RWPE1 (cell line): Measurements from ENCODE around the gene UNC79.

Experiments
- CTCF ChIA-PET: fragments of 350-600 bp; sonication (Branson Sonifier 250); formaldehyde crosslinking; extraction: SDS; loops from one replicate; lab custom pipeline; 2021; lab: Yijun Ruan, JAX
- POLR2A ChIA-PET: fragments of 400-600 bp; formaldehyde crosslinking; extraction: SDS; loops from one replicate; lab custom pipeline; 2020; ENCODE audit warnings: antibody characterized with exemption; ENCODE audit not compliant: low non-redundant PET; lab: Yijun Ruan, JAX
- DNase-seq: peaks from one replicate; pipeline ENCODE4 v3.0.0; 2012; ENCODE audit warnings: low spot score
- H3K27ac ChIP-seq: fragments of 450-650 bp; 2 replicates; pipeline ENCODE4 v1.5.1; 2017
- TF ChIP-seq, protein P1 (sequence below): fragments of 450-650 bp; conservative IDR thresholded peaks from 2 replicates; pipeline ENCODE4 v1.5.1; 2017; ENCODE audit warnings: low read depth, mild to moderate bottlenecking

UNC79 gene

DNA sequence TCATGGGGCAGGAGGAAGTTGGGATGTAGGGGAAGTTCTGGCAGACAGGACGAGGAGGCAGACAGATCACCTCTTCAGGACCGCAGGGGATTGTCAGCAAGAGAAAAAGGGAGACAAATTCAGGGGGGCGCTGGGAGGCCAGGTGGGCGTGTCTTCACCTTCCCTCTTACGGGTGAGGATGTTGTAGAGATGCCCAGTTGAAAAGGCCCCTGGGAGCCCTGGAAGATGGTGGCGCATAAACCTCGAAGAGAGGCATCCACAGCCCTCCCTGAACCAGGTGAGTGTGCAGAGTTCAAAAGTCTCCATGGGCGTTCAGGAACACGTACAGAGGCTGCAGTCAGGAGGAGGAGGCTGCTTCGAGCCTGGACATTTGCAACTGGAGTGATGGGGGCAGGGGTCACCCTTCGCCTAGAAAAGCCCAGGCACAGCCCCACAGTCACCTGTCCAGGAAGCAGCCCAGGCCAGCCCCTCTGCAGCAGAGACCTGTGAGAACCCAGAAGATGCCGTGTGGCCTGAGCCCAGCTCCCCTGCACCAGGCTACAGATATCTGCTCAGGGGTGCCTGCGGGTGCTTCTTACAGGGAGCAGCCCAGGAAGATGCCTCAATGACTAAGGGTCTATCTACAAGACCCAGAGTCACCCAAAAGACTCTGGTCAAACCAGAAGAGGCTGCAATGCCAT, 283.1 kb downstream of the UNC79 start:
- CTCF ChIA-PET = no interaction called here
- H3K27ac ChIP-seq = no peak overlapping the region
- TF ChIP-seq, protein P1, sequence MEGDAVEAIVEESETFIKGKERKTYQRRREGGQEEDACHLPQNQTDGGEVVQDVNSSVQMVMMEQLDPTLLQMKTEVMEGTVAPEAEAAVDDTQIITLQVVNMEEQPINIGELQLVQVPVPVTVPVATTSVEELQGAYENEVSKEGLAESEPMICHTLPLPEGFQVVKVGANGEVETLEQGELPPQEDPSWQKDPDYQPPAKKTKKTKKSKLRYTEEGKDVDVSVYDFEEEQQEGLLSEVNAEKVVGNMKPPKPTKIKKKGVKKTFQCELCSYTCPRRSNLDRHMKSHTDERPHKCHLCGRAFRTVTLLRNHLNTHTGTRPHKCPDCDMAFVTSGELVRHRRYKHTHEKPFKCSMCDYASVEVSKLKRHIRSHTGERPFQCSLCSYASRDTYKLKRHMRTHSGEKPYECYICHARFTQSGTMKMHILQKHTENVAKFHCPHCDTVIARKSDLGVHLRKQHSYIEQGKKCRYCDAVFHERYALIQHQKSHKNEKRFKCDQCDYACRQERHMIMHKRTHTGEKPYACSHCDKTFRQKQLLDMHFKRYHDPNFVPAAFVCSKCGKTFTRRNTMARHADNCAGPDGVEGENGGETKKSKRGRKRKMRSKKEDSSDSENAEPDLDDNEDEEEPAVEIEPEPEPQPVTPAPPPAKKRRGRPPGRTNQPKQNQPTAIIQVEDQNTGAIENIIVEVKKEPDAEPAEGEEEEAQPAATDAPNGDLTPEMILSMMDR = no peak
- POLR2A ChIA-PET = no interaction called here
- DNase-seq = no peak

DNA sequence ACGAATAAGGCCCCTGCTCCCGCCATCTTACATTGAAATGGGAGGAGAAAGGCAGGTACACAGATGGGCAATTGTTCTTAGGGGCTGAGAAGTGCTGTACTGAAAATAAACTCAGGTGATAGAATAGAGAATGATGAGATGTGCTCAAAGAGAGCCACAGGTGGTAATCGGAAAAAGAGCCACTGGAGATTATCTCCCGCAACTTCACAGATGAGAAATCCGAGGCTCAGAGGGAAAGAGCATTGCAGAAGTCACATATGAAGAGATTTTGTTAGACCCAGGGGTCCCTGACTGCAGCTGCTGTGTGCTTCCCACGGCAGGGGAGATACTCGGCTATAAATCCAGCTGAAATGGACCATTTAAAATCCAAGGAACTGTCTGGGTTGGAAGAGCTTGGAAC, 283.9 kb downstream of the UNC79 start:
- no peak overlapping the region for H3K27ac ChIP-seq
- CTCF ChIA-PET = no interaction called here
- no peak for DNase-seq

DNA sequence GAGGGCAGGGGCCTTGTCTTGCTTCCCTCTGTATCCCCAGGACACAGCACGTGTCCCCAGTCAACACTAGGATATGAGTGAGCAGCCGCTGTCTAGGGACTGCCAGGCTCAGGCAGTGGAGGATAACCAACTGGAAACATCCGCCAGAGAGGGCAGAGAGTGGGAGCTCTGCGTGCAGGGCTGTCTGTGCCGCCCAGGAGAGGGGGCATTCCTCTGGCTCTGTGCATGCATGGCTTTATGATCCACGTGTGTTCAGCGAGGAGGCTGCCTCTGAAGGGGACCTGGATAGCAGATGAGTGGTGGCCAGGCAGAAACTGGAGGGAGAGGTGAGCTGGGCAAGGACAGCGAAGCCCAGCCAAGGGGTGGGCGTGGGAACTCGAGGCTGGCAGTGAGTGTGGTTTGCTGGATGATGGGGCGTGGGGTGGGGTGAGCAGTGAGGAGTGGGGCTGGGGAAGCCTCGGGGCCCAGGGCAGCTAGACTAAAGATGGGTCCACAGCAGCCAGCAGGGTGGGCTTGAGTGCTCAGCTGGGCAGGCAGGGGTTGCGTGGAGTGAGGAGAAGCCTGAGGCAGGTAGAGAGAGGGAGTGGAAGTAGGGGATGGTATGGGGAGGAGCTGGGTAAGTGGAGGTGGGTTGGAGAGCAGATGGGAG, 284.7 kb downstream of the UNC79 start:
- ChIA-PET CTCF (no interaction called here), POLR2A (no interaction called here)
- TF ChIP-seq, protein P1 = no peak
- DNase-seq = no peak
- no peak overlapping the region for H3K27ac ChIP-seq

More for the DNA sequence above, 283.9 kb downstream of the UNC79 start:
- TF ChIP-seq, protein P1 = no peak
- POLR2A ChIA-PET = no interaction called here

DNA sequence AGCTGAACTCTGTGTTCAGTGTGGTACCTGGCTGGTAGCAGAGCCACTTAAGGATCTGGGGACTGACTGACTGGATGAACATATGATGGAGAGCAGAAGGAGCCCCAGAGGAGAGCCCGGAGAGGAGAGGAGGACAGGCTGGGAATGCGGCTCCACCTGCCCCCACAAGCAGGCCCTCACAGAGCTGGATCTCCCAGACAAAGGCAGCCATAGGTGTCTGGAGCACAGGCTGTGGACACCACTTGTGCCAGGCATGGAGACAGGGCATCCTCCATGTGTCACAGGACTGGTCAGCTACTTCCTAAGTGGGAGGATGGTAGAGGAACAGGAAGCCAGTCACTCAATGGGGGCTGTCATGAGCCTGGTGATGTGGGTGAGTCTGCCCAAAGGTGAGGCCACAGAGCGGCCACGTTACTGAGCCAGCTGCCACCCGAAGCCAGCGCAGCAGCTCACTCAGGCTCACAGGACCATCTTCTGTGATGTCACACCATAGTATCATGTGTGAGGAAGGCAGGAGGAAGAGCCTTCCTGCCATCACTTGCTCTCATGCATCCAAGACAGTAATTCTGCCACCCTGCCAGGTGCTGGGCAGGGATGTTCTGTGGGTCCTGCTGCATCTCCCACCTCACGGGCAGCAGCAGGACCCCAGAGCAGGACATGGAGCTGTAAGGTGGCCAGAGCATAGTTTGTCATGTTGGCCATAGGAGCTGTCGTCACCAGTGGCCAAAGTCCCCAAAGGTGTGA, 285.4 kb downstream of the UNC79 start:
- TF ChIP-seq, protein P1 = no peak
- no peak overlapping the region for H3K27ac ChIP-seq
- CTCF ChIA-PET = interaction anchor here (0.6 kb wide), 2 partner anchors 188 to 726 kb away, joined by 3 read pairs; no protein-coding TSS in a partner anchor
- POLR2A ChIA-PET = no interaction called here
- no peak for DNase-seq

DNA sequence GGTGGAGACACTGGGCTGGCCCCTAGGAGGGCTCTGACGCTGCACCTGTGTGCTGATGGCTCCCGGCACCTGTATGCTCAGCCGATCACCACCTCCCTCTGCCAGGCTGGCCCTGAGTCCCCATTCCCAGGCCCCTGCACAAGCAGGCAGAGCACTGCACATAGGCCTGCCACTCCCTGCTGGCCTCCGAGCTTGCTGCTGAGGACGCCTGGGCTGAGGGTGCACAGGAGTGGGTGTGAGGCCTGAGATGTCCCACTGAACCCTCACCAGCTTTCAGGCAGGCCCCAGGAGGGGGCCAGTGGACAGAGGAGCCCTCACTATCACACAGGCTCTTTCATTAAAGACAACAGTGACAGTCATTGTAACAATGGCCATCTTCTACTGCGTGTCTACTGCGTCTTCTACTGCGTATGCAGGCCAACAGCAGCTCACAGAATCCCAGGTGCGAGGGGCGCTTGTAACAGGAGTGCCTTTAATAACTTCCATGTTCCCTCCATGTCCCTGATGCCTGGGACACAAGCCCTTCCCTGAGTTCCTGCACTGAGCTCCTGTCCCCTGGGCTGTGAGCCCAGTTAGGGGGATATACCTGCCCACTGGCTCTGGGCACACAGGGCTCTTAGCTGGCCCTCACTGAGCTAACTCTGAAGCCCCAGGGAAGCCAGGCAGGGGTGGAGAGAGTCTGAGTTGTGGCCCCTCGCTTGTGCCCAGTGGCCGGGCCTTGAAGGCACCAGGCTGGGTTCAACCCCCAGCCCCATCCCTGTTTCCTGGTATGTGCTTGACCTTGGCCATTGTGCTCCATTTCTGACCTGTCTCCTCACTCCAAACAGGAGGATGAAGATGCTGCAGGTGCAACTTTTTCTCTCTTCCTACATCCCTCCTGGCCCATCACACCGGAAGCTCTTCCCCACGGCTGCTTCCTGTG, 286.3 kb downstream of the UNC79 start:
- H3K27ac ChIP-seq = no peak overlapping the region
- no peak for DNase-seq
- ChIA-PET CTCF (interaction anchor here (0.6 kb wide), 3 partner anchors 182 to 726 kb away, joined by 3 read pairs; no protein-coding TSS in a partner anchor), POLR2A (no interaction called here)
- TF ChIP-seq, protein P1 = no peak
